Hepatocyte (in vitro differentiated cells): ENCODE measurements around the gene PRKACA.

Experiments used
- CTCF ChIP-seq: fragments of 200-600 bp; sonication (generic); IDR thresholded peaks from 2 replicates; pipeline ENCODE4 v1.5.1; 2016; ENCODE audit warnings: antibody characterized with exemption, mild to moderate bottlenecking; ENCODE audit not compliant: poor library complexity
- EZH2phosphoT487 ChIP-seq: fragments of 200-600 bp; sonication (generic); IDR thresholded peaks from one replicate; pipeline ENCODE4 v1.6.1; 2018; ENCODE audit warnings: antibody characterized with exemption, mild to moderate bottlenecking, low read depth, moderate library complexity; ENCODE audit not compliant: unreplicated experiment, severe bottlenecking

DNA sequence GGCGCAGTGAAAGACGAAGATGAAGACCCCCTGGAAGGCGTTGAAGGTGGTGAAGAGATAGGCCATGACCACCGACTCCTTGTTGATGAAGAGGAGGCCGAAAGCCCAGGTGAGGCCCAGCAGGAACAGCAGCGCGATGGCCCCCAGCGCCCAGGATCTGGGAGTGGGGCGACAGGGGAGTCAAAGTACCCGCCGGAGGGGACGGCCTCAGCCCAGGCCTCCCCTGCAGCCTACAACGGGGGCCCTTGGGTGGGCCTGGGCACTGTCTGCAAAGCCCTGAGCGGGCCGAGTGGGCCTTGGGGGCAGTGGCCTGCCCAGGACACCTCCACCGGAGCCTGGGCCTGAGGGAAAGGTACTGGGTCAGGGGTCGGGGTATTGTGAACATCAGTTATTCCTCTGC lies 37.8 kb upstream of the PRKACA start:
- TF ChIP-seq CTCF (no peak), EZH2phosphoT487 (no peak)
